NT2/D1 (cell line): ENCODE measurements around the gene SLC30A7.

Experiments used
- DNase-seq: peaks from one replicate; pipeline ENCODE4 v3.0.0-alpha.2; 2011; ENCODE audit warnings: low read depth, low spot score
- H3K27me3 ChIP-seq: 2 replicates; pipeline ENCODE4 v1.6.0; 2011; ENCODE audit warnings: mild to moderate bottlenecking; ENCODE audit not compliant: insufficient read length, insufficient read depth
- H3K36me3 ChIP-seq: 2 replicates; pipeline ENCODE4 v1.6.1; 2011; ENCODE audit warnings: mild to moderate bottlenecking, low read length, mixed read lengths; ENCODE audit not compliant: insufficient read depth, insufficient read length
- H3K4me1 ChIP-seq: 2 replicates; pipeline ENCODE4 v1.5.1; 2011; ENCODE audit not compliant: insufficient read depth, insufficient read length
- H3K4me3 ChIP-seq: 2 replicates; pipeline ENCODE4 v1.5.1; 2011; ENCODE audit warnings: low read depth; ENCODE audit not compliant: insufficient read length
- H3K9ac ChIP-seq: 2 replicates; pipeline ENCODE4 v1.6.0; 2011; ENCODE audit warnings: low read depth; ENCODE audit not compliant: insufficient read length
- H3K9me3 ChIP-seq: 2 replicates; pipeline ENCODE4 v1.5.1; 2011; ENCODE audit warnings: mild to moderate bottlenecking, low read length; ENCODE audit not compliant: insufficient read depth
- SUZ12 ChIP-seq: IDR thresholded peaks from 2 replicates; pipeline ENCODE4 v1.6.1; 2011; ENCODE audit not compliant: insufficient read length, insufficient read depth; ENCODE audit errors: extremely low read depth
- YY1 ChIP-seq: IDR thresholded peaks from 2 replicates; pipeline ENCODE4 v1.6.1; 2011; ENCODE audit not compliant: insufficient read length, insufficient read depth
- ZNF274 ChIP-seq: IDR thresholded peaks from 2 replicates; pipeline ENCODE4 v1.6.1; 2011; ENCODE audit warnings: mild to moderate bottlenecking, low read depth, low read length

The SLC30A7 gene

DNA sequence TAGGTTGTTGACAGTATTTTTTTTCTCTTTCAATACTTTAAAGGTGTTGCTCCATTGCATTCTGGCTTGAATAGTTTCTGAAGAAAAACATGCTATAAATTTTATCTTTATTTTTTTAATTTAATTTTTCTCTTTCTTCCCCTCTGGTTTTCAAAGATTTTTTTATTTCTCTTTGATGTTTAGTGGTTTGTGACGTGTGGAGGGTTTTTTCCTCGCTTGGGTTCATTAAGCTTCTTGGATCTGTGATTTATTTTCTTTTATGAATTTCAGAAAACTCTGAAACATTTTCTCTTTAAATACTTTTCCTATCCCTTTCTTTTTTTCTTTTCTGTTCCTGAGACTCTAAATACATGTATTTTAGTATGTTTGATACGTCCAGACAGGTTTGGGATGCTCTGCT lies 9.3 kb downstream of the SLC30A7 start:
- H3K9me3 ChIP-seq = peaks cover 14% of the 10 kb centered on the region
- H3K27me3 ChIP-seq = no peaks in the 10 kb centered on the region
- TF ChIP-seq ZNF274 = no peak
- TF ChIP-seq YY1 = no peak
- TF ChIP-seq SUZ12 = no peak
- no peak overlapping the region for H3K9ac ChIP-seq
- H3K4me3 ChIP-seq = no peak overlapping the region
- no peaks in the 10 kb centered on the region for H3K4me1 ChIP-seq
- H3K36me3 ChIP-seq = peaks cover 77% of the 10 kb centered on the region
- DNase-seq = no peak

GRCh38 chr1:100907887-100908286 lies 12.0 kb downstream of the SLC30A7 start:
- H3K27me3 ChIP-seq = no peaks in the 10 kb centered on the region
- H3K4me1 ChIP-seq = no peaks in the 10 kb centered on the region
- H3K9me3 ChIP-seq = peaks cover 14% of the 10 kb centered on the region
- H3K36me3 ChIP-seq = peaks cover 79% of the 10 kb centered on the region
- H3K9ac ChIP-seq = no peak overlapping the region
- TF ChIP-seq ZNF274 (no peak), YY1 (no peak), SUZ12 (no peak)
- H3K4me3 ChIP-seq = no peak overlapping the region
- no peak for DNase-seq

GRCh38 chr1:100909018-100909417 lies 13.1 kb downstream of the SLC30A7 start:
- Histone ChIP-seq H3K9ac (no peak overlapping the region), H3K27me3 (no peaks in the 10 kb centered on the region)
- TF ChIP-seq ZNF274 (no peak), SUZ12 (no peak), YY1 (no peak)

GRCh38 chr1:100912019-100912418 lies 16.1 kb downstream of the SLC30A7 start:
- Histone ChIP-seq H3K27me3 (no peaks in the 10 kb centered on the region), H3K4me1 (no peaks in the 10 kb centered on the region), H3K9me3 (no peaks in the 10 kb centered on the region), H3K9ac (no peak overlapping the region), H3K36me3 (peaks cover 65% of the 10 kb centered on the region), H3K4me3 (no peak overlapping the region)
- DNase-seq = no peak
- no peak for TF ChIP-seq ZNF274
- TF ChIP-seq YY1 = no peak
- TF ChIP-seq SUZ12 = no peak

More at GRCh38 chr1:100909018-100909417, 13.1 kb downstream of the SLC30A7 start:
- Histone ChIP-seq H3K36me3 (peaks cover 76% of the 10 kb centered on the region), H3K9me3 (peaks cover 14% of the 10 kb centered on the region), H3K4me3 (no peak overlapping the region), H3K4me1 (no peaks in the 10 kb centered on the region)
- DNase-seq = no peak

DNA sequence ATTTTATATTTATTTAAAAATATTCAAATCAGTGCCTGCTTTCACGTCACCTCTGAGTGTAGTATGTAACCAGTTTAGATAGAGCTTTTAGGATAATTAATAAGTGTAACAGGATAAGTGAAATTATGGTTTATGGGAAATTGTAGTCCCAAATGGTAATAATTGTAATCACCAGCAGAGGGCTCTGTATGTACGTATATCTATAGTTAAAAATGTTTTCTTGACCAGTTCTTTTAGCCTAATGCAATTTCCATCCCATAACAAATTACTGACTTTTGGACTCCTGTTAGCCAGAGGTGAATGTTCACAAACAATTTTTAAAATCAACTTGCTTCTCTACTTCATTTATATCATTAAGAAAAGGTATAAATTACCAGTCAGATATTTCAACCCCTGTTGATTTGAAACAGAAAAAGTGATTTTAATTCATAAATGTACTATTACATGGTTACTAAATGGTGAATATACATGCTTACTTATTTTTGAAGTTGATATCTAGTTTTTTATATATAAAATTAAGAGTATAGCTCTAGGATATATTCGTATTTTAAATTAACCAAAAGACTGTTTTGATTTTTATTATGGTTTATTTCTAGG lies 25.3 kb downstream of the SLC30A7 start:
- no peak for TF ChIP-seq YY1
- no peak for TF ChIP-seq SUZ12
- TF ChIP-seq ZNF274 = no peak
- no peaks in the 10 kb centered on the region for H3K4me1 ChIP-seq
- no peak overlapping the region for H3K9ac ChIP-seq
- H3K4me3 ChIP-seq = no peak overlapping the region
- H3K36me3 ChIP-seq = peaks cover 46% of the 10 kb centered on the region
- DNase-seq = peak; percentile 18
- no peaks in the 10 kb centered on the region for H3K9me3 ChIP-seq
- no peaks in the 10 kb centered on the region for H3K27me3 ChIP-seq

- H3K4me1 ChIP-seq = no peaks in the 10 kb centered on the region
- no peak overlapping the region for H3K4me3 ChIP-seq
- DNase-seq = no peak
- H3K36me3 ChIP-seq = peaks cover 30% of the 10 kb centered on the region
- H3K9ac ChIP-seq = no peak overlapping the region
- H3K27me3 ChIP-seq = no peaks in the 10 kb centered on the region
- H3K9me3 ChIP-seq = no peaks in the 10 kb centered on the region
- TF ChIP-seq ZNF274 = no peak
- no peak for TF ChIP-seq SUZ12
- TF ChIP-seq YY1 = no peak
Observed at GRCh38 chr1:100924212-100924611, 28.3 kb downstream of the SLC30A7 start.

DNA sequence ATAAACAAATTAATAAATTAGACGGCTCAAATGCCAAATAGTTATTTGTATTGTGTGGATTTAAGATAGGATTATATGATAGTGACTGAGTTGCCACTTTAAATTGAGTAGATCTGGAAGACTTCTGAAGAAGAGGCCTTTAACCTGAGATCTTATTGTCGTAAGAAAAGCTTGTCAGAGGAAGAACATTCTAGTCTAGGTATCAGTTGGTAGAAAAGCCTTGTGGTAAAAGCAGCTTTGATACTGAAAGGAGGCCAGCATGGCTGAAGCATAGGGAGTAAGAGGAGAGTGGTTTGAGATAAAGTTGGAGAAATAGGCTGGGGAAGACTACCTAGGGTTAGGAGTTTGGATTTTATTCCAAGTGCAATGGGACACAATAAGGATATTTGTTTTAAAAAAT lies 29.1 kb downstream of the SLC30A7 start:
- no peaks in the 10 kb centered on the region for H3K9me3 ChIP-seq
- no peaks in the 10 kb centered on the region for H3K4me1 ChIP-seq
- TF ChIP-seq SUZ12 = no peak
- no peaks in the 10 kb centered on the region for H3K27me3 ChIP-seq
- no peak overlapping the region for H3K9ac ChIP-seq
- no peak overlapping the region for H3K4me3 ChIP-seq
- no peak for DNase-seq
- peaks cover 30% of the 10 kb centered on the region for H3K36me3 ChIP-seq

DNA sequence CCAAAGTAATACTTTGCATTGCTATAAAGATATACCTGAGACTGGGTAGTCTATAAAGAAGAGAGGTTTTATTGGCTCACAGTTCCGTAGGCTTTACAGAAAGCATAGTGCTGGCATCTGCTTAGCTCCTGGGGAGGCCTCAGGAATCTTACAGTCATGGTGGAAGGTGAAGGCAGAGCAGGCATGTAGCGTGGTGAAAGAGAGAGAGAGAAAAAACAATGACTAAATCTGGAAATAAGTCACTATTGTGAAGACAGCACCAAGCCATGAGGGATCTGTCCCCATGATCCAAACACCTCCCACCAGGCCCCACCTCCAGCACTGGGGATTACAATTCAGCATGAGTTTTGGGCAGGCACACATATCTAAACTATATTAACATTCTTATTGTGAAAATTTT lies 30.4 kb downstream of the SLC30A7 start:
- TF ChIP-seq YY1 = no peak
- no peak for TF ChIP-seq ZNF274
- TF ChIP-seq SUZ12 = no peak
- H3K9ac ChIP-seq = no peak overlapping the region
- no peaks in the 10 kb centered on the region for H3K4me1 ChIP-seq
- no peaks in the 10 kb centered on the region for H3K9me3 ChIP-seq
- H3K36me3 ChIP-seq = peaks cover 30% of the 10 kb centered on the region
- no peaks in the 10 kb centered on the region for H3K27me3 ChIP-seq
- no peak for DNase-seq
- no peak overlapping the region for H3K4me3 ChIP-seq
